HepG2 (cell line): ENCODE data around the gene FNBP1L. TPM values are rescaled to one million over a fixed set of nuclear protein-coding genes. Genes with fewer than 3 reads are reported as not detected.

Source experiments
- ATAC-seq: fragments of 200-7000 bp; cut with Tn5 transposase; 3 replicates; pipeline ENCODE4 v1.9.1; 2020; ENCODE audit warnings: mild to moderate bottlenecking, moderate library complexity
- BruUV-seq: library from RNA; stranded (reverse); fragments of 400-500 nt; replicated peaks from 2 replicates; lab custom pipeline; 2021; lab: Mats Ljungman, UMichigan
- CTCF ChIA-PET: fragments of 300-600 bp; formaldehyde crosslinking; extraction: SDS; loops from one replicate; lab custom pipeline; 2021; ENCODE audit warnings: low total read pairs, inconsistent platforms, low intra/inter-chr PET ratio; lab: Yijun Ruan, JAX
- POLR2A ChIA-PET: fragments of 350-600 bp; sonication (Branson Sonifier 250); formaldehyde crosslinking; loops from one replicate; lab custom pipeline; 2020; ENCODE audit warnings: antibody characterized with exemption, inconsistent platforms; lab: Yijun Ruan, JAX
- DNase-seq: peaks from one replicate; pipeline ENCODE4 v3.0.0-alpha.2; 2015; ENCODE audit warnings: low spot score
- FAIRE-seq: peaks from 3 replicates; lab custom pipeline; 2011; peaks lifted over from hg19 to GRCh38; lab: Jason Lieb, UNC
- H2AFZ ChIP-seq: one replicate; pipeline ENCODE4 v1.6.1; 2011; ENCODE audit warnings: low read length, inconsistent platforms
- H3K27ac ChIP-seq: fragments of 300-600 bp; 3 replicates; pipeline ENCODE4 v1.8.0; 2011; ENCODE audit warnings: mixed run types, mild to moderate bottlenecking, mixed read lengths, low read length, inconsistent platforms; ENCODE audit not compliant: insufficient read depth; ENCODE audit errors: extremely low read length
- H3K27me3 ChIP-seq, 2 experiments: fragments of 200-600 bp in 1 of 2; 2 replicates in 1 of 2; 3 replicates in 1 of 2; pipeline versions ENCODE4 v1.6.0 to v1.8.0; 2011; ENCODE audit warnings: low read length in 2 of 2, mild to moderate bottlenecking in 2 of 2, moderate library complexity in 2 of 2, inconsistent platforms in 1 of 2; ENCODE audit not compliant: insufficient read depth in 2 of 2, control insufficient read depth in 1 of 2
- H3K36me3 ChIP-seq, 2 experiments: fragments of 200-600 bp in 1 of 2; replicated peaks in 1 of 2; 2 replicates in 1 of 2; 3 replicates in 1 of 2; pipeline versions ENCODE4 v1.5.1 to v1.8.0; 2011; ENCODE audit warnings: low read length in 2 of 2, inconsistent platforms in 1 of 2; ENCODE audit not compliant: insufficient read depth in 2 of 2, control insufficient read depth in 1 of 2
- H3K4me1 ChIP-seq: 2 replicates; pipeline ENCODE4 v1.5.1; 2012; ENCODE audit warnings: low read length, inconsistent platforms; ENCODE audit not compliant: insufficient read depth
- H3K4me2 ChIP-seq: 2 replicates; pipeline ENCODE4 v1.6.0; 2011; ENCODE audit warnings: low read depth, low read length, inconsistent platforms
- H3K4me3 ChIP-seq, 3 experiments: fragments of 200-600 bp in 1 of 3; sonication (generic), shearing (Covaris generic) in 1 of 3; replicated peaks in 1 of 3; 2 replicates each; pipeline ENCODE4 v1.5.1; 2011 to 2016; ENCODE audit warnings: low read length in 3 of 3, inconsistent platforms in 2 of 3, low read depth in 2 of 3, mild to moderate bottlenecking in 2 of 3, control low read depth in 1 of 3, mixed read lengths in 1 of 3; ENCODE audit not compliant: insufficient read depth in 1 of 3
- H3K79me2 ChIP-seq: one replicate; pipeline ENCODE4 v1.6.1; 2011; ENCODE audit warnings: low read length, inconsistent platforms; ENCODE audit not compliant: insufficient read depth
- H3K9ac ChIP-seq: 2 replicates; pipeline ENCODE4 v1.6.0; 2011; ENCODE audit warnings: mild to moderate bottlenecking, low read depth, low read length, inconsistent platforms; ENCODE audit not compliant: insufficient read depth
- H3K9me3 ChIP-seq: 2 replicates; pipeline ENCODE4 v1.5.1; 2012; ENCODE audit warnings: mild to moderate bottlenecking, low read length
- H4K20me1 ChIP-seq: 2 replicates; pipeline ENCODE4 v1.6.0; 2011; ENCODE audit warnings: inconsistent platforms, mild to moderate bottlenecking, low read length, moderate library complexity; ENCODE audit not compliant: insufficient read depth
- ATF7-NPFF ChIP-seq: sonication (generic); formaldehyde crosslinking; IDR thresholded peaks from 2 replicates; pipeline ENCODE4 v1.8.1; 2023; ENCODE audit warnings: mild to moderate bottlenecking, low read depth, missing genetic modification reagents, moderate library complexity
- NCOR1 ChIP-seq: fragments of 200-600 bp; sonication (generic); IDR thresholded peaks from 2 replicates; pipeline ENCODE4 v1.7.0; 2017; ENCODE audit warnings: antibody characterized with exemption, low read length, borderline replicate concordance
- NFE2L2 ChIP-seq: fragments of 150-350 bp; IDR thresholded peaks from 2 replicates; pipeline ENCODE4 v1.6.1; 2014; ENCODE audit warnings: low read length
- SALL1 ChIP-seq: sonication (generic); formaldehyde crosslinking; IDR thresholded peaks from 2 replicates; pipeline ENCODE4 v1.8.0; 2022; ENCODE audit warnings: mild to moderate bottlenecking, missing genetic modification reagents
- SRSF1 ChIP-seq: fragments of 200-400 bp; formaldehyde crosslinking; optimal IDR thresholded peaks from 2 replicates; pipeline ENCODE3; 2017; ENCODE audit warnings: mild to moderate bottlenecking, low read depth, low read length, moderate library complexity
- TEAD2 ChIP-seq: sonication (generic); formaldehyde crosslinking; IDR thresholded peaks from 2 replicates; pipeline ENCODE4 v1.9.0; 2021; ENCODE audit warnings: missing genetic modification reagents
- ZIK1 ChIP-seq: sonication (generic); formaldehyde crosslinking; IDR thresholded peaks from 2 replicates; pipeline ENCODE4 v1.5.0; 2020; ENCODE audit warnings: mild to moderate bottlenecking, low read depth, missing genetic modification reagents, borderline replicate concordance
- ZMYM4 ChIP-seq: sonication (generic); formaldehyde crosslinking; IDR thresholded peaks from 2 replicates; pipeline ENCODE4 v1.8.1; 2023; ENCODE audit warnings: mild to moderate bottlenecking, missing genetic modification reagents
- ZNF136 ChIP-seq: sonication (generic); formaldehyde crosslinking; IDR thresholded peaks from 2 replicates; pipeline ENCODE4 v1.8.1; 2022; ENCODE audit warnings: low read depth, mild to moderate bottlenecking, moderate library complexity, missing genetic modification reagents
- ZNF138 ChIP-seq: sonication (generic); formaldehyde crosslinking; IDR thresholded peaks from 2 replicates; pipeline ENCODE4 v1.5.0; 2020; ENCODE audit warnings: mild to moderate bottlenecking, low read depth, missing genetic modification reagents
- ZNF318 ChIP-seq: sonication (generic); formaldehyde crosslinking; IDR thresholded peaks from 2 replicates; pipeline ENCODE4 v1.4.0; 2020; ENCODE audit warnings: mild to moderate bottlenecking, missing genetic modification reagents
- ZNF33B ChIP-seq: sonication (generic); formaldehyde crosslinking; IDR thresholded peaks from 2 replicates; pipeline ENCODE4 v1.5.1; 2020; ENCODE audit warnings: mild to moderate bottlenecking, missing genetic modification reagents
- ZNF614 ChIP-seq: IDR thresholded peaks from 2 replicates; pipeline ENCODE4 v1.6.1; 2018; ENCODE audit warnings: missing biosample characterization, missing genetic modification reagents, inconsistent platforms, borderline replicate concordance
- ZNF672 ChIP-seq: sonication (generic); formaldehyde crosslinking; IDR thresholded peaks from 2 replicates; pipeline ENCODE4 v1.8.1; 2022; ENCODE audit warnings: missing genetic modification reagents
- WGBS: methylation state at CpG from one replicate; pipeline ENCODE4 v1.1.6; 2017; ENCODE audit warnings: low lambda C conversion rate; 5-methylcytosine and 5-hydroxymethylcytosine counted together
- in situ Hi-C: cut with HindIII; loops from 2 replicates; pipeline ENCODE4 v1.10.0; 2017; ENCODE audit warnings: low pct_unique_long_range_greater_than_20kb; ENCODE audit not compliant: extremely low pct_ligation_motif_present
- intact Hi-C: fragments of 100-400 bp; cut with micrococcal nuclease; formaldehyde crosslinking; loops from one replicate; pipeline ENCODE4 v1.10.0; 2022; ENCODE audit not compliant: unreplicated experiment
- polyA plus RNA-seq, 8 experiments: library from polyadenylated mRNA; depleted of rRNA in 3 of 8; stranded (reverse) in 7 of 8; unstranded in 1 of 8; fragments of >200 nt; fragmentation: Illumina TruSeq in 4 of 8; extraction: Trizol in 4 of 8; gene quantifications; 2 replicates each; pipeline versions ENCODE4 v1.2.1 to v1.2.3, GENCODE V29; 2011 to 2016; ENCODE audit warnings: low read depth in 4 of 8, missing spikeins in 1 of 8, mixed read lengths in 1 of 8; ENCODE audit not compliant: insufficient read depth in 1 of 8
- total RNA-seq, 5 experiments: library from RNA; depleted of rRNA; stranded (reverse); fragments of >200 nt; fragmentation: Illumina TruSeq; extraction: Trizol; gene quantifications; 2 replicates each; pipeline ENCODE4 v1.2.3, GENCODE V29; 2016; ENCODE audit warnings: low read depth in 1 of 5
- TF ChIP-seq, protein P1 (sequence below): sonication (generic); formaldehyde crosslinking; IDR thresholded peaks from 2 replicates; pipeline ENCODE4 v1.8.0; 2023; ENCODE audit warnings: mild to moderate bottlenecking, missing genetic modification reagents
- TF ChIP-seq, protein P2 (sequence below): sonication (generic); formaldehyde crosslinking; IDR thresholded peaks from 2 replicates; pipeline ENCODE4 v1.4.0; 2020; ENCODE audit warnings: low read depth, mild to moderate bottlenecking, missing genetic modification reagents

Gene FNBP1L
- total and polyA plus RNA-seq, 2 of the 13 experiments (the other 11 are each of a cell fraction or from before 2014, with no cell fraction given) = 24.1 to 27.1 TPM

GRCh38 chr1:93503163-93503562, 55.2 kb downstream of the FNBP1L start:
- Histone ChIP-seq H3K9ac (no peak overlapping the region), H2AFZ (no peak overlapping the region), H4K20me1 (no peaks in the 10 kb centered on the region), H3K4me1 (no peaks in the 10 kb centered on the region), H3K27me3 (no peaks in the 10 kb centered on the region), H3K27ac (no peak overlapping the region), H3K79me2 (peaks cover 20% of the 10 kb centered on the region), H3K9me3 (no peaks in the 10 kb centered on the region), H3K36me3 (peaks cover 2 to 7% of the 10 kb centered on the region in 2 experiments; a peak in 4 of 5 replicates), H3K4me3 (no peak overlapping the region), H3K4me2 (no peak overlapping the region)
- TF ChIP-seq ZNF136 (CRISPR knock-in tag) = no peak
- no peak for TF ChIP-seq ZNF138 (CRISPR knock-in tag)
- no peak for TF ChIP-seq SALL1 (CRISPR knock-in tag)
- no peak for TF ChIP-seq NCOR1
- TF ChIP-seq NFE2L2 = no peak
- no peak for TF ChIP-seq ZNF614 (CRISPR knock-in tag)
- no peak for TF ChIP-seq ZNF318 (CRISPR knock-in tag)
- TF ChIP-seq ZMYM4 (CRISPR knock-in tag) = no peak
- TF ChIP-seq, protein P1, sequence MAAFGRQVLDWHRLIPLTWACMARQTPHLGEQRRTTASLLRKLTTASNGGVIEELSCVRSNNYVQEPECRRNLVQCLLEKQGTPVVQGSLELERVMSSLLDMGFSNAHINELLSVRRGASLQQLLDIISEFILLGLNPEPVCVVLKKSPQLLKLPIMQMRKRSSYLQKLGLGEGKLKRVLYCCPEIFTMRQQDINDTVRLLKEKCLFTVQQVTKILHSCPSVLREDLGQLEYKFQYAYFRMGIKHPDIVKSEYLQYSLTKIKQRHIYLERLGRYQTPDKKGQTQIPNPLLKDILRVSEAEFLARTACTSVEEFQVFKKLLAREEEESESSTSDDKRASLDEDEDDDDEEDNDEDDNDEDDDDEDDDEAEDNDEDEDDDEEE (CRISPR knock-in tag) = no peak
- no peak for TF ChIP-seq ZNF33B (CRISPR knock-in tag)
- TF ChIP-seq, protein P2, sequence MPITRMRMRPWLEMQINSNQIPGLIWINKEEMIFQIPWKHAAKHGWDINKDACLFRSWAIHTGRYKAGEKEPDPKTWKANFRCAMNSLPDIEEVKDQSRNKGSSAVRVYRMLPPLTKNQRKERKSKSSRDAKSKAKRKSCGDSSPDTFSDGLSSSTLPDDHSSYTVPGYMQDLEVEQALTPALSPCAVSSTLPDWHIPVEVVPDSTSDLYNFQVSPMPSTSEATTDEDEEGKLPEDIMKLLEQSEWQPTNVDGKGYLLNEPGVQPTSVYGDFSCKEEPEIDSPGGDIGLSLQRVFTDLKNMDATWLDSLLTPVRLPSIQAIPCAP = no peak
- TF ChIP-seq TEAD2 (CRISPR knock-in tag) = no peak
- TF ChIP-seq SRSF1 = no peak
- no peak for TF ChIP-seq ZIK1 (CRISPR knock-in tag)
- TF ChIP-seq ZNF672 (CRISPR knock-in tag) = no peak
- no peak for TF ChIP-seq ATF7-NPFF
- in situ Hi-C loops = no loop called here
- FAIRE-seq = no peak
- DNase-seq = no peak
- intact Hi-C loops = no loop called here
- no TSS peak for BruUV-seq
- no peak for ATAC-seq
- ChIA-PET POLR2A (no interaction called here), CTCF (no interaction called here)
- WGBS = 100% methylated on average over 3 of the region's 3 CpGs
